NT2/D1 (cell line): ENCODE results near the gene PRKAG2.

Source experiments
- DNase-seq: peaks from one replicate; pipeline ENCODE4 v3.0.0-alpha.2; 2011; ENCODE audit warnings: low read depth, low spot score
- H3K27me3 ChIP-seq: 2 replicates; pipeline ENCODE4 v1.6.0; 2011; ENCODE audit warnings: mild to moderate bottlenecking; ENCODE audit not compliant: insufficient read length, insufficient read depth
- H3K36me3 ChIP-seq: 2 replicates; pipeline ENCODE4 v1.6.1; 2011; ENCODE audit warnings: mild to moderate bottlenecking, low read length, mixed read lengths; ENCODE audit not compliant: insufficient read depth, insufficient read length
- H3K4me1 ChIP-seq: 2 replicates; pipeline ENCODE4 v1.5.1; 2011; ENCODE audit not compliant: insufficient read depth, insufficient read length
- H3K4me3 ChIP-seq: 2 replicates; pipeline ENCODE4 v1.5.1; 2011; ENCODE audit warnings: low read depth; ENCODE audit not compliant: insufficient read length
- H3K9ac ChIP-seq: 2 replicates; pipeline ENCODE4 v1.6.0; 2011; ENCODE audit warnings: low read depth; ENCODE audit not compliant: insufficient read length
- H3K9me3 ChIP-seq: 2 replicates; pipeline ENCODE4 v1.5.1; 2011; ENCODE audit warnings: mild to moderate bottlenecking, low read length; ENCODE audit not compliant: insufficient read depth
- SUZ12 ChIP-seq: IDR thresholded peaks from 2 replicates; pipeline ENCODE4 v1.6.1; 2011; ENCODE audit not compliant: insufficient read length, insufficient read depth; ENCODE audit errors: extremely low read depth
- YY1 ChIP-seq: IDR thresholded peaks from 2 replicates; pipeline ENCODE4 v1.6.1; 2011; ENCODE audit not compliant: insufficient read length, insufficient read depth
- ZNF274 ChIP-seq: IDR thresholded peaks from 2 replicates; pipeline ENCODE4 v1.6.1; 2011; ENCODE audit warnings: mild to moderate bottlenecking, low read depth, low read length

The PRKAG2 gene

GRCh38 chr7:151861881-151862280, 15.0 kb downstream of the PRKAG2 start:
- no peak for TF ChIP-seq YY1
- TF ChIP-seq SUZ12 = no peak
- no peak for TF ChIP-seq ZNF274

GRCh38 chr7:151860771-151861170, 16.1 kb downstream of the PRKAG2 start:
- no peak for DNase-seq
- no peak overlapping the region for H3K4me3 ChIP-seq
- H3K36me3 ChIP-seq = no peaks in the 10 kb centered on the region
- H3K27me3 ChIP-seq = no peaks in the 10 kb centered on the region
- H3K4me1 ChIP-seq = no peaks in the 10 kb centered on the region
- no peak for TF ChIP-seq YY1
- TF ChIP-seq ZNF274 = no peak
- TF ChIP-seq SUZ12 = no peak
- H3K9ac ChIP-seq = no peak overlapping the region
- H3K9me3 ChIP-seq = no peaks in the 10 kb centered on the region

More at GRCh38 chr7:151861881-151862280, 15.0 kb downstream of the PRKAG2 start:
- Histone ChIP-seq H3K9me3 (no peaks in the 10 kb centered on the region), H3K4me1 (peaks cover 3% of the 10 kb centered on the region), H3K9ac (no peak overlapping the region), H3K4me3 (no peak overlapping the region), H3K36me3 (no peaks in the 10 kb centered on the region), H3K27me3 (no peaks in the 10 kb centered on the region)
- DNase-seq = no peak

- Histone ChIP-seq H3K4me3 (no peak overlapping the region), H3K36me3 (no peaks in the 10 kb centered on the region), H3K27me3 (no peaks in the 10 kb centered on the region), H3K9ac (no peak overlapping the region), H3K9me3 (no peaks in the 10 kb centered on the region), H3K4me1 (no peaks in the 10 kb centered on the region)
- no peak for DNase-seq
- TF ChIP-seq YY1 (no peak), ZNF274 (no peak), SUZ12 (no peak)
Measured at GRCh38 chr7:151859948-151860685, 16.8 kb downstream of the PRKAG2 start.

GRCh38 chr7:151859111-151859947, 17.6 kb downstream of the PRKAG2 start:
- TF ChIP-seq SUZ12 = no peak
- no peak for TF ChIP-seq YY1
- no peak for TF ChIP-seq ZNF274
- Histone ChIP-seq H3K4me3 (no peak overlapping the region), H3K4me1 (no peaks in the 10 kb centered on the region), H3K9ac (no peak overlapping the region), H3K36me3 (no peaks in the 10 kb centered on the region), H3K27me3 (no peaks in the 10 kb centered on the region), H3K9me3 (no peaks in the 10 kb centered on the region)
- no peak for DNase-seq

- H3K4me3 ChIP-seq = no peak overlapping the region
- no peaks in the 10 kb centered on the region for H3K9me3 ChIP-seq
- no peaks in the 10 kb centered on the region for H3K4me1 ChIP-seq
- H3K36me3 ChIP-seq = no peaks in the 10 kb centered on the region
- no peaks in the 10 kb centered on the region for H3K27me3 ChIP-seq
- no peak for TF ChIP-seq YY1
- no peak for TF ChIP-seq SUZ12
- TF ChIP-seq ZNF274 = no peak
- H3K9ac ChIP-seq = no peak overlapping the region
- DNase-seq = no peak
Measured at GRCh38 chr7:151858456-151858855, 18.5 kb downstream of the PRKAG2 start.

- TF ChIP-seq YY1 (no peak), SUZ12 (no peak), ZNF274 (no peak)
- no peaks in the 10 kb centered on the region for H3K9me3 ChIP-seq
- DNase-seq = no peak
- no peaks in the 10 kb centered on the region for H3K27me3 ChIP-seq
- H3K4me3 ChIP-seq = no peak overlapping the region
- H3K36me3 ChIP-seq = no peaks in the 10 kb centered on the region
- no peak overlapping the region for H3K9ac ChIP-seq
- H3K4me1 ChIP-seq = no peaks in the 10 kb centered on the region
Measured at GRCh38 chr7:151857866-151858450, 19.0 kb downstream of the PRKAG2 start.

- no peak for TF ChIP-seq ZNF274
- no peak for TF ChIP-seq YY1
- no peak for TF ChIP-seq SUZ12
- DNase-seq = no peak
- Histone ChIP-seq H3K9ac (no peak overlapping the region), H3K9me3 (no peaks in the 10 kb centered on the region), H3K27me3 (no peaks in the 10 kb centered on the region), H3K4me3 (no peak overlapping the region), H3K36me3 (no peaks in the 10 kb centered on the region), H3K4me1 (no peaks in the 10 kb centered on the region)
Measured at GRCh38 chr7:151857412-151857811, 19.5 kb downstream of the PRKAG2 start.
